ENCODE data around the gene SLC4A4.

SLC4A4 gene

GRCh38 chr4:71338846-71339593, at the start of gene SLC4A4:
TSS of gene SLC4A4 (plus strand) at chr4:71339020.
- DNase-seq: peak in 1 of 2 donors; percentile 10

- DNase-seq: no peak
These were observed 48.7 kb upstream of the SLC4A4 start for GRCh38 chr4:71290074-71290473.

DNA sequence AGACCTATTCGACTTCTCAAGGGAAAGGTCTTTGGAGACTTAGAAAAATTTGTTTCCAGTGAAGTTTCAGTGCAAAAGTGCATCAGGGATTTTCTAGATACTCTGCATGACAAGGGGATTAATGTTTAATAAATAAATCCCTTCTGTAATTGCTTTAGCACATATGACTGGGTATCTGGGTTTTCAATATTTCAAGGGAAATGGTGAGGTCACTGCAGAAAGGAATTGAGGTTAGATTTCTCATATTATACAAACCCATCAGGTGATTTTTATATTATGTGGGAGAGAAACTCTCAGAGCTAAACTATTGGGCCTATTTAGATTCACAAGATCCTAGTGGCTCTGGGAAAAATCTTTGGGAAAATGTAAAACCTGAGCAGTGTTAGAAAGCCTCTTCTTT, 48.3 kb upstream of the SLC4A4 start:
- DNase-seq: no peak

- DNase-seq: no peak
These were observed 46.6 kb upstream of the SLC4A4 start for GRCh38 chr4:71292228-71292627.

GRCh38 chr4:71293705-71294104, 45.1 kb upstream of the SLC4A4 start:
- no peak for DNase-seq

GRCh38 chr4:71294301-71294700, 44.5 kb upstream of the SLC4A4 start:
- no peak for DNase-seq

DNA sequence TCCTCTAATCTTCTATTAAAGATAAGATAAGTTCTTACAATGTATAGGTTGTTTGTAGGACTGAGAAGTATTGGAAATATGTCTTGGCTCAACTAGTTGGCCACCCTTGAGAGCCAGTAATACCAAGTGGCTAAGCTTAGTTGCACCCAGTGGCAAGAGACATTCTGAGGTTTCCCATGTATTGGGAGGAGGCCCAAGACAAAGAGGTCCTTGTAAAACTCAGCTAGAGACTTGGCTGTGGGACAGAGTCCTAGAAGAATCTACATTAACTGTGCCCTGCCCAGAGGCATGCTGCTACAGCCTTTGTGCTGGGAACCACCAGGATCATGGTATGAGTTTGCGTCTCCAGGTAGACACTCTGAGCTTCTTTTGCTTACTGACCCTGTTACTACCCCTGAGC, 41.9 kb upstream of the SLC4A4 start:
- no peak for DNase-seq

DNA sequence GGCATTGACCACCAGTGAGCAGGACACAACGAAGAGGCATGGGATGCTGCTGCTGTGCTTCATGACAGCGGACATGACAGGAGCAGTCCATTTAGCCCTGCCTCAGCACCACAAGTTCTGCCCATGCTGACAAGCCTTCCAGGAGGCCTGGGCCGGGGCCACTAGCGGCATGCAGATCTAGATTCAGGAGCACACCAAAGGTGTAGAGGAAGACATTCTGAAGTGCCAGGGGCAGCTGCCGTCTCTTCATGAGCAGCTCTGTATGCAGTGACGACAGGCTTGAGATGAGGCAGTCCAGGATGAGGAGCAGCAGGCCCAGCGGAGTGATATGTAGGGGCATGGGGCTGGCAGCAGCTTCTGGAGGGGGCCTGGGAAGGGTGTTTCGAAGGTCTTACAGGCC, 38.5 kb upstream of the SLC4A4 start:
- no peak for DNase-seq

- DNase-seq: no peak
These were observed 37.9 kb upstream of the SLC4A4 start for GRCh38 chr4:71300964-71301363.

- no peak for DNase-seq
These were observed 35.5 kb upstream of the SLC4A4 start for GRCh38 chr4:71303287-71303686.

- no peak for DNase-seq
These were observed 35.0 kb upstream of the SLC4A4 start for GRCh38 chr4:71303850-71304249.

- no peak for DNase-seq
These were observed 34.5 kb upstream of the SLC4A4 start for GRCh38 chr4:71304289-71304850.

- DNase-seq: no peak
These were observed 31.1 kb upstream of the SLC4A4 start for GRCh38 chr4:71307729-71308128.

- no peak for DNase-seq
These were observed 16.4 kb upstream of the SLC4A4 start for GRCh38 chr4:71322425-71322824.

GRCh38 chr4:71333368-71333767, 5.5 kb upstream of the SLC4A4 start:
- no peak for DNase-seq

- DNase-seq: no peak
These were observed 4.9 kb upstream of the SLC4A4 start for GRCh38 chr4:71333960-71334359.

DNA sequence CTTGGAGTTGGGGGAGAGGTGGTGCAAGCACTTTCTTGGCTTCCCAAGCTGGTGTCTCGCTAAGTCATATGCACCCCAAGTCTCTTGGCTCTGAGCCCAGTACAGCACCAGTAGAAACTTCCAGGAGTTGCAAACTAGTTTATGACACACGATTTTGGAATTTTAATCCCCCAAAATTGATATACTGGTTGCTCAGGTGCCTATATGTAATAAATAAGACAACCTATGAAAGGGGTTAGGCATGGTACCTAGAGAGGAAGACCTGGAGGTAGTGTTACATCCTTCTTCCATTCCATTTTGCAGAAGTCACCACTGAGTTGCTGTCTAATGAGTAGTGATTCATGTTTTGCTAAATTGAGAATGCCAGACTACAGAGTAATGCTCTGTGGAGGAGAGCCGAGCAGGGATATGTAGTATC, 4.3 kb upstream of the SLC4A4 start:
- DNase-seq: no peak

- DNase-seq: no peak
These were observed 5.0 kb downstream of the SLC4A4 start for GRCh38 chr4:71343670-71344466.

- no peak for DNase-seq
These were observed 7.9 kb downstream of the SLC4A4 start for GRCh38 chr4:71346710-71347109.

DNA sequence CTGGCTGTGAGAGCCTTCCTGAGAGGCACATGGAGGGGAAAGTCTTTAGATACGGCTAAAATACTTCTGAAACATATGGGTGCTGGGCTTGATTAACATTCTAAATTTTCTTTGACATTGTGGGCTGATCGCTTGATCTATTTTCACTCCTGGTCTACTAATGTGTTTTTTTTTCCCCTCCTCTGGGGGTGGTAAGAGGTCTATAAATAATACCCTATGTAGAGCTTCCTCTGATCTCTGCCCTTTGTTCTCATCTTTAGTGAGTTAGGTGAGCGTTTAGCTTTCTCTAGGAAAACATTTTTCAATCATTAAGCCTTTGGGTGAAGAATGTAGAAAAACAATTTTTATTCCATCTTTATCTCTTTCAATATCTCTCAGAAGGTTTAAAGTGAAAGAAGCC, 9.8 kb downstream of the SLC4A4 start:
- no peak for DNase-seq

- DNase-seq: no peak
These were observed 16.2 kb downstream of the SLC4A4 start for GRCh38 chr4:71355045-71355444.

- DNase-seq: no peak
These were observed 17.2 kb downstream of the SLC4A4 start for GRCh38 chr4:71355971-71356370.

GRCh38 chr4:71356924-71357663, 18.3 kb downstream of the SLC4A4 start:
- DNase-seq: no peak
